T-cell (primary cell): ENCODE measurements around the gene ECM1. TPM values are rescaled to one million over a fixed set of nuclear protein-coding genes. Genes with fewer than 3 reads are reported as not detected.

Source experiments
- ATAC-seq, 4 experiments: fragments of 200-7000 bp in 3 of 4; fragments of 150-1000 bp in 1 of 4; cut with Tn5 transposase; replicated peaks in 1 of 4; 1 replicate in 3 of 4; 2 replicates in 1 of 4; pipeline ENCODE4 v1.10.0; 2021; ENCODE audit warnings: moderate library complexity in 3 of 4, mild to moderate bottlenecking in 2 of 4, moderate number of reproducible peaks in 1 of 4
- CTCF ChIA-PET, 2 donors: fragments of 300-600 bp; sonication (Branson Sonifier 250); formaldehyde crosslinking; loops; one replicate each; lab custom pipeline; 2022; ENCODE audit warnings: antibody characterized with exemption in 2 of 2; lab: Charles Lee
- POLR2A ChIA-PET, 2 donors: fragments of 300-600 bp; sonication (Branson Sonifier 250); formaldehyde crosslinking; loops; one replicate each; lab custom pipeline; 2022; ENCODE audit warnings: antibody characterized with exemption in 2 of 2; lab: Charles Lee
- DNase-seq, 35 experiments: peaks; one replicate each; pipeline versions ENCODE4 v3.0.0 to v3.0.0-alpha.2; 2013 to 2023
- H3K27ac ChIP-seq: one replicate; pipeline ENCODE4 v1.5.1; 2013; ENCODE audit warnings: low read length
- H3K27me3 ChIP-seq, 2 experiments: replicated peaks in 1 of 2; 1 replicate in 1 of 2; 2 replicates in 1 of 2; pipeline versions ENCODE4 v1.6.1 to v1.7.0; 2013; ENCODE audit warnings: low read length in 1 of 2, mixed read lengths in 1 of 2; ENCODE audit not compliant: control insufficient read depth in 2 of 2, insufficient read depth in 2 of 2; ENCODE audit errors: extremely low read depth in 1 of 2
- H3K36me3 ChIP-seq, 2 donors: 1 replicate in 1 of 2; 2 replicates in 1 of 2; pipeline versions ENCODE4 v1.6.1 to v1.7.0; 2013; ENCODE audit warnings: low read length in 1 of 2; ENCODE audit not compliant: control insufficient read depth in 2 of 2, insufficient read depth in 1 of 2; ENCODE audit errors: extremely low read depth in 1 of 2
- H3K4me1 ChIP-seq, 2 experiments: 1 replicate in 1 of 2; 2 replicates in 1 of 2; pipeline versions ENCODE4 v1.6.1 to v1.7.0; 2013; ENCODE audit warnings: low read length in 2 of 2, mixed read lengths in 1 of 2; ENCODE audit not compliant: insufficient read depth in 2 of 2, control insufficient read depth in 1 of 2; ENCODE audit errors: extremely low read depth in 1 of 2
- H3K4me3 ChIP-seq, 2 donors: 1 replicate in 1 of 2; 2 replicates in 1 of 2; pipeline versions ENCODE4 v1.5.1 to v1.7.0; 2013; ENCODE audit warnings: mild to moderate bottlenecking in 2 of 2, low read length in 1 of 2, moderate library complexity in 1 of 2; ENCODE audit not compliant: control insufficient read depth in 1 of 2; ENCODE audit errors: extremely low read depth in 1 of 2
- H3K9me3 ChIP-seq: 2 replicates; pipeline ENCODE4 v1.7.0; 2013
- H3K27ac Mint-ChIP-seq, 2 donors: one replicate each; pipeline ENCODE4 v1.8.0; 2020 to 2021; ENCODE audit warnings: mild to moderate bottlenecking in 2 of 2, mixed read lengths in 2 of 2
- H3K27me3 Mint-ChIP-seq, 2 donors: one replicate each; pipeline ENCODE4 v1.8.0; 2021 to 2022; ENCODE audit warnings: mixed read lengths in 2 of 2
- H3K36me3 Mint-ChIP-seq: one replicate; pipeline ENCODE4 v1.8.0; 2021; ENCODE audit warnings: mixed read lengths
- H3K4me1 Mint-ChIP-seq, 3 donors: one replicate each; pipeline ENCODE4 v1.8.0; 2020 to 2022; ENCODE audit warnings: mixed read lengths in 3 of 3, mild to moderate bottlenecking in 1 of 3
- H3K4me3 Mint-ChIP-seq, 3 donors: one replicate each; pipeline ENCODE4 v1.8.0; 2020 to 2022; ENCODE audit warnings: mild to moderate bottlenecking in 3 of 3, mixed read lengths in 3 of 3, moderate library complexity in 3 of 3
- H3K9me3 Mint-ChIP-seq, 3 donors: one replicate each; pipeline ENCODE4 v1.8.0; 2020 to 2022; ENCODE audit warnings: mixed read lengths in 3 of 3
- WGBS: methylation state at CpG from one replicate; pipeline ENCODE4 v1.1.5; 2013; ENCODE audit warnings: missing lambda C conversion rate; ENCODE audit not compliant: insufficient coverage; 5-methylcytosine and 5-hydroxymethylcytosine counted together
- total RNA-seq, 35 experiments: library from RNA in 6 of 35; stranded (reverse) in 6 of 35; fragments of 120-200 nt in 1 of 35; gene quantifications; one replicate each; pipeline versions ENCODE4 v1.2.1 to v1.2.4 and lab custom pipeline; 2013 to 2026

The ECM1 gene
- total RNA-seq, 5 donors from 2014 or later (not counting 1 experiment from before 2014, with no cell fraction given) = 0.25 to 2.9 (median 1.2) TPM

- DNase-seq (no peak), ATAC-seq (no peak)
- H3K27ac Mint-ChIP-seq = no peak overlapping the region
- CTCF ChIA-PET = interaction anchor here in 1 of 2 donors (0.7 kb wide), 1 partner anchor 373 kb away, joined by 5 read pairs; no protein-coding TSS in a partner anchor
- 88% methylated on average over 4 of the region's 6 CpGs for WGBS
- no peak overlapping the region for H3K27ac ChIP-seq
- H3K27me3 Mint-ChIP-seq = no peaks in the 10 kb centered on the region
- peaks cover 0 to 12% of the 10 kb centered on the region in 2 experiments for H3K27me3 ChIP-seq
- H3K36me3 Mint-ChIP-seq = no peaks in the 10 kb centered on the region
- POLR2A ChIA-PET = no interaction called here
- H3K9me3 Mint-ChIP-seq = no peaks in the 10 kb centered on the region
- peaks cover 0 to 6% (median 3%) of the 10 kb centered on the region in 3 donors for H3K4me1 Mint-ChIP-seq
- H3K4me3 ChIP-seq = no peak overlapping the region
- H3K4me1 ChIP-seq = no peaks in the 10 kb centered on the region
- H3K9me3 ChIP-seq = no peaks in the 10 kb centered on the region
- H3K36me3 ChIP-seq = no peaks in the 10 kb centered on the region
- H3K4me3 Mint-ChIP-seq = no peak overlapping the region
Measured at GRCh38 chr1:150534002-150534401, 26.1 kb downstream of the ECM1 start.

- peaks cover 0 to 6% (median 3%) of the 10 kb centered on the region in 3 donors for H3K4me1 Mint-ChIP-seq
- no peak for DNase-seq
- Histone ChIP-seq H3K4me3 (no peak overlapping the region), H3K4me1 (no peaks in the 10 kb centered on the region), H3K27ac (no peak overlapping the region), H3K36me3 (no peaks in the 10 kb centered on the region), H3K9me3 (no peaks in the 10 kb centered on the region), H3K27me3 (peaks cover 0 to 13% of the 10 kb centered on the region in 2 experiments)
- no peaks in the 10 kb centered on the region for H3K36me3 Mint-ChIP-seq
- ChIA-PET POLR2A (interaction anchor here in 1 of 2 donors (0.5 kb wide), 1 partner anchor 84 kb away, joined by 6 read pairs; no protein-coding TSS in a partner anchor), CTCF (interaction anchor here (0.5 to 0.6 kb wide), 2 partner anchors 53 to 82 kb away, joined by 3 read pairs; no protein-coding TSS in a partner anchor)
- no peak for ATAC-seq
- 80% methylated on average over 7 of the region's 14 CpGs for WGBS
- no peaks in the 10 kb centered on the region for H3K27me3 Mint-ChIP-seq
- H3K4me3 Mint-ChIP-seq = no peak overlapping the region
- H3K9me3 Mint-ChIP-seq = no peaks in the 10 kb centered on the region
- no peak overlapping the region for H3K27ac Mint-ChIP-seq
Measured at GRCh38 chr1:150535511-150536287, 27.8 kb downstream of the ECM1 start.

- DNase-seq = no peak
Measured at GRCh38 chr1:150536836-150537731, 29.2 kb downstream of the ECM1 start.

GRCh38 chr1:150537732-150538684 lies 30.1 kb downstream of the ECM1 start:
- Histone ChIP-seq H3K27ac (no peak overlapping the region), H3K36me3 (no peaks in the 10 kb centered on the region), H3K9me3 (no peaks in the 10 kb centered on the region), H3K4me1 (no peaks in the 10 kb centered on the region), H3K4me3 (no peak overlapping the region), H3K27me3 (peaks cover 0 to 13% of the 10 kb centered on the region in 2 experiments)
- ChIA-PET CTCF (no interaction called here), POLR2A (interaction anchor here in 1 of 2 donors (0.7 kb wide), 1 partner anchor 176 kb away, joined by 3 read pairs; no protein-coding TSS in a partner anchor)
- 87% methylated on average over 8 of the region's 17 CpGs for WGBS
- no peaks in the 10 kb centered on the region for H3K36me3 Mint-ChIP-seq
- ATAC-seq (no peak), DNase-seq (no peak)
- no peaks in the 10 kb centered on the region for H3K4me1 Mint-ChIP-seq
- no peak overlapping the region for H3K4me3 Mint-ChIP-seq
- no peak overlapping the region for H3K27ac Mint-ChIP-seq
- peaks cover 0 to 6% of the 10 kb centered on the region in 2 donors for H3K27me3 Mint-ChIP-seq
- no peaks in the 10 kb centered on the region for H3K9me3 Mint-ChIP-seq

More at GRCh38 chr1:150536836-150537731, 29.2 kb downstream of the ECM1 start:
- Histone ChIP-seq H3K4me1 (no peaks in the 10 kb centered on the region), H3K27me3 (peaks cover 0 to 13% of the 10 kb centered on the region in 2 experiments), H3K9me3 (no peaks in the 10 kb centered on the region), H3K4me3 (no peak overlapping the region), H3K27ac (no peak overlapping the region), H3K36me3 (no peaks in the 10 kb centered on the region)
- Mint-ChIP-seq H3K9me3 (no peaks in the 10 kb centered on the region), H3K4me3 (no peak overlapping the region), H3K4me1 (peaks cover 0 to 6% (median 3%) of the 10 kb centered on the region in 3 donors), H3K27ac (no peak overlapping the region), H3K36me3 (no peaks in the 10 kb centered on the region), H3K27me3 (peaks cover 0 to under 1% of the 10 kb centered on the region in 2 donors)
- 85% methylated on average over 9 of the region's 12 CpGs for WGBS
- ChIA-PET POLR2A (interaction anchor here in 1 of 2 donors (0.7 kb wide), 1 partner anchor 175 kb away, joined by 3 read pairs; no protein-coding TSS in a partner anchor), CTCF (interaction anchor here in 1 of 2 donors (0.6 kb wide), 1 partner anchor 254 kb away, joined by 4 read pairs; no protein-coding TSS in a partner anchor)
- ATAC-seq = no peak

GRCh38 chr1:150543500-150544143 lies 35.7 kb downstream of the ECM1 start:
- Mint-ChIP-seq H3K9me3 (no peaks in the 10 kb centered on the region), H3K36me3 (no peaks in the 10 kb centered on the region), H3K4me3 (no peak overlapping the region), H3K27me3 (peaks cover 11 to 33% of the 10 kb centered on the region in 2 donors), H3K27ac (no peak overlapping the region), H3K4me1 (peaks cover 3 to 4% (median 4%) of the 10 kb centered on the region in 3 donors)
- ChIA-PET CTCF (interaction anchor here in 1 of 2 donors (0.6 kb wide), 2 partner anchors 132 to 173 kb away, joined by 3 to 5 read pairs; no protein-coding TSS in a partner anchor), POLR2A (interaction anchor here in 1 of 2 donors (0.6 kb wide), 1 partner anchor 151 kb away, joined by 14 read pairs; no protein-coding TSS in a partner anchor)
- H3K36me3 ChIP-seq = no peaks in the 10 kb centered on the region
- ATAC-seq (no peak), DNase-seq (no peak)
- WGBS = 95% methylated on average over 4 of the region's 13 CpGs
- no peaks in the 10 kb centered on the region for H3K9me3 ChIP-seq
- H3K27me3 ChIP-seq = peaks cover 2 to 51% of the 10 kb centered on the region in 2 experiments
- H3K4me3 ChIP-seq = no peak overlapping the region
- peaks cover 0 to 4% of the 10 kb centered on the region in 2 experiments for H3K4me1 ChIP-seq
- no peak overlapping the region for H3K27ac ChIP-seq
